CD14-positive monocyte (primary cell): ENCODE results near the gene FRMPD4. TPM values are rescaled to one million over a fixed set of nuclear protein-coding genes. Genes with fewer than 3 reads are reported as not detected.

Experiments used
- DNase-seq, 3 donors: peaks; one replicate each; pipeline ENCODE4 v3.0.0-alpha.2; 2011 to 2022
- H2AFZ ChIP-seq: 2 replicates; pipeline ENCODE4 v1.6.0; 2012; ENCODE audit warnings: mild to moderate bottlenecking, low read depth, low read length, inconsistent platforms; ENCODE audit not compliant: insufficient read depth, poor library complexity, severe bottlenecking
- H3K27ac ChIP-seq, 2 donors: 1 replicate in 1 of 2; 2 replicates in 1 of 2; pipeline ENCODE4 v1.5.1; 2012 to 2013; ENCODE audit warnings: low read length in 2 of 2, control low read depth in 1 of 2, inconsistent platforms in 1 of 2, low read depth in 1 of 2, mild to moderate bottlenecking in 1 of 2
- H3K27me3 ChIP-seq, 2 donors: one replicate each; pipeline versions ENCODE4 v1.6.0 to v1.6.1; 2011 to 2013; ENCODE audit warnings: low read length in 2 of 2; ENCODE audit not compliant: control insufficient read depth in 2 of 2, insufficient read depth in 2 of 2
- H3K36me3 ChIP-seq, 2 donors: replicated peaks in 1 of 2; 1 replicate in 1 of 2; 2 replicates in 1 of 2; pipeline versions ENCODE4 v1.5.1 to v1.6.1; 2012 to 2013; ENCODE audit warnings: low read length in 2 of 2, control low read depth in 1 of 2, inconsistent platforms in 1 of 2, mild to moderate bottlenecking in 1 of 2; ENCODE audit not compliant: insufficient read depth in 2 of 2, control insufficient read depth in 1 of 2
- H3K4me1 ChIP-seq, 2 donors: 1 replicate in 1 of 2; 2 replicates in 1 of 2; pipeline versions ENCODE4 v1.5.1 to v1.6.1; 2012 to 2013; ENCODE audit warnings: low read length in 2 of 2, control low read depth in 1 of 2, inconsistent platforms in 1 of 2, mild to moderate bottlenecking in 1 of 2, moderate library complexity in 1 of 2; ENCODE audit not compliant: insufficient read depth in 2 of 2, control insufficient read depth in 1 of 2
- H3K4me2 ChIP-seq: replicated peaks from 2 replicates; pipeline ENCODE3; 2012; ENCODE audit warnings: low read length, moderate library complexity, mild to moderate bottlenecking; ENCODE audit not compliant: poor library complexity, severe bottlenecking; ENCODE audit errors: extremely low read depth
- H3K4me3 ChIP-seq, 3 experiments: fragments of 200-600 bp in 1 of 3; sonication (generic) in 1 of 3; replicated peaks in 1 of 3; 1 replicate in 2 of 3; 2 replicates in 1 of 3; pipeline ENCODE4 v1.5.1; 2011 to 2013; ENCODE audit warnings: low read length in 3 of 3, mild to moderate bottlenecking in 3 of 3, control low read depth in 2 of 3, low read depth in 2 of 3, inconsistent platforms in 1 of 3, moderate library complexity in 1 of 3
- H3K79me2 ChIP-seq: 2 replicates; pipeline ENCODE4 v1.6.0; 2012; ENCODE audit warnings: mild to moderate bottlenecking, control low read depth, inconsistent platforms, low read length, moderate library complexity; ENCODE audit not compliant: insufficient read depth
- H3K9ac ChIP-seq: 2 replicates; pipeline ENCODE4 v1.6.0; 2017; ENCODE audit warnings: low read length, mild to moderate bottlenecking; ENCODE audit not compliant: insufficient read depth, poor library complexity, severe bottlenecking
- H3K9me3 ChIP-seq, 2 donors: replicated peaks in 1 of 2; 1 replicate in 1 of 2; 2 replicates in 1 of 2; pipeline versions ENCODE4 v1.5.1 to v1.6.1; 2012 to 2013; ENCODE audit warnings: low read length in 2 of 2, control low read depth in 1 of 2; ENCODE audit not compliant: control insufficient read depth in 1 of 2, insufficient read depth in 1 of 2
- H4K20me1 ChIP-seq: 2 replicates; pipeline ENCODE4 v1.6.0; 2012; ENCODE audit warnings: mild to moderate bottlenecking, low read length, control low read depth, moderate library complexity; ENCODE audit not compliant: insufficient read depth
- H3K27ac Mint-ChIP-seq, 7 donors: one replicate each; pipeline ENCODE4 v1.8.0; 2020; ENCODE audit warnings: mild to moderate bottlenecking in 7 of 7, mixed read lengths in 7 of 7, moderate library complexity in 6 of 7, inconsistent platforms in 2 of 7
- H3K27me3 Mint-ChIP-seq, 3 donors: one replicate each; pipeline ENCODE4 v1.8.0; 2021 to 2022; ENCODE audit warnings: low read depth in 3 of 3, mild to moderate bottlenecking in 3 of 3, mixed read lengths in 3 of 3, moderate library complexity in 3 of 3, inconsistent platforms in 1 of 3
- H3K36me3 Mint-ChIP-seq, 2 donors: one replicate each; pipeline ENCODE4 v1.8.0; 2020; ENCODE audit warnings: mixed read lengths in 2 of 2, inconsistent platforms in 1 of 2, mild to moderate bottlenecking in 1 of 2
- H3K4me1 Mint-ChIP-seq: one replicate; pipeline ENCODE4 v1.8.0; 2020; ENCODE audit warnings: mild to moderate bottlenecking, mixed read lengths
- H3K4me3 Mint-ChIP-seq, 2 donors: one replicate each; pipeline ENCODE4 v1.8.0; 2020; ENCODE audit warnings: mild to moderate bottlenecking in 2 of 2, mixed read lengths in 2 of 2, moderate library complexity in 1 of 2
- H3K9me3 Mint-ChIP-seq, 7 donors: one replicate each; pipeline ENCODE4 v1.8.0; 2020 to 2022; ENCODE audit warnings: mixed read lengths in 7 of 7, mild to moderate bottlenecking in 6 of 7, moderate library complexity in 6 of 7, inconsistent platforms in 2 of 7
- WGBS: methylation state at CpG from one replicate; pipeline ENCODE4 v1.1.5; 2013; ENCODE audit warnings: missing lambda C conversion rate; ENCODE audit not compliant: insufficient coverage; 5-methylcytosine and 5-hydroxymethylcytosine counted together
- intact Hi-C, 2 donors: fragments of 100-400 bp; cut with micrococcal nuclease; formaldehyde crosslinking; loops; one replicate each; pipeline versions ENCODE4 v1.15.0 to v1.15.1; 2023
- polyA plus RNA-seq, 3 donors: library from polyadenylated mRNA; depleted of rRNA in 1 of 3; unstranded in 2 of 3; stranded (reverse) in 1 of 3; fragments of 300-500 nt in 2 of 3; fragments of >200 nt in 1 of 3; fragmentation: Illumina TruSeq in 2 of 3; gene quantifications; 1 replicate in 2 of 3; 2 replicates in 1 of 3; pipeline ENCODE4 v1.2.3, GENCODE V29; 2012 to 2021
- TF ChIP-seq, protein P1 (sequence below): fragments of 200-600 bp; IDR thresholded peaks from one replicate; pipeline ENCODE4 v1.8.0; 2022; ENCODE audit warnings: antibody characterized with exemption, mild to moderate bottlenecking

Gene FRMPD4
- polyA plus RNA-seq, 3 donors = not detected

DNA sequence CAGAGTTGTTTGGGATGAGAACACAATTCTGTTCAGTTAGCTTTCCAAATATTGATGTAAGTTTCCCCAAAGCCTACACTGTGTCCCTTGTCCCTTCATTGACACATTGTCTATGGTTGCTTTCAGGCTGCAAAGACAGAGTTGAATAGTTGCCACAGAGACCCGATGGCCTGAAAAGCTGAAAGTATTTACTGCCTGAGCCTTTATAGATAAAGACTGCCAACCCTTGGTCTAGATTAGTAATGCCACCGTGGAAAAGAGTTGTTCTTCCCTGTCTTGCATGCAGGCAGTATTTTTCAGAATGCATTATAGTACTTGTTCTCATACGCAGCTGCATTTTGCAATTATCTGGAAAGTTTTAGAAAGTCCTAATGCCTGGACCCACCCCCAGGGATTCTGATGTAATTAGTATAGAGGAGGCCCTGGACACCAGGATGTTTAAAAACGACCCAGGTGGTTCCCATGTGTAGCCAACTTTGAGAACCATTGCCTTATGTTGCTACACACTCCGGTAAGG, 180.8 kb downstream of the FRMPD4 start:
- H3K27me3 Mint-ChIP-seq = peaks cover 1 to 2% (median 1%) of the 10 kb centered on the region in 3 donors

DNA sequence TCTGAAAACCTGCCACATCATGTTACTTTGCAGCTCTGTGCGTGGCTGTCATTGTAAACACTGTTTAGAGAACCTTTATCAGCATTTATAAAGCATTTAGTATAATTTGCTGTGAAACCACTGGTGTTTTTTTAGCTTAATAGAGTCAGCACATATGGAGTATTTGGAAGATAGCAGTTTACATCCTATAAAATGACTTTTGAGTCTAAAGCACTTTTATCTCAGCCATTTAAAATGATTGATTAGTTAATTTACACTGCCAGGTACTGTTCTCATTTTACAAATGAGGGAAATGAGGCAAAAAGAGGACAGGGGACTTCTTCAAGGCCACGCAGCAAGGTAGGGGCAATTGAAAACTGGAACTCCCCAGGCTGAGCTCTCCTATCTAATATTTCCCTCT, 181.7 kb downstream of the FRMPD4 start:
- no peaks in the 10 kb centered on the region for H3K9me3 ChIP-seq
- TF ChIP-seq, protein P1, sequence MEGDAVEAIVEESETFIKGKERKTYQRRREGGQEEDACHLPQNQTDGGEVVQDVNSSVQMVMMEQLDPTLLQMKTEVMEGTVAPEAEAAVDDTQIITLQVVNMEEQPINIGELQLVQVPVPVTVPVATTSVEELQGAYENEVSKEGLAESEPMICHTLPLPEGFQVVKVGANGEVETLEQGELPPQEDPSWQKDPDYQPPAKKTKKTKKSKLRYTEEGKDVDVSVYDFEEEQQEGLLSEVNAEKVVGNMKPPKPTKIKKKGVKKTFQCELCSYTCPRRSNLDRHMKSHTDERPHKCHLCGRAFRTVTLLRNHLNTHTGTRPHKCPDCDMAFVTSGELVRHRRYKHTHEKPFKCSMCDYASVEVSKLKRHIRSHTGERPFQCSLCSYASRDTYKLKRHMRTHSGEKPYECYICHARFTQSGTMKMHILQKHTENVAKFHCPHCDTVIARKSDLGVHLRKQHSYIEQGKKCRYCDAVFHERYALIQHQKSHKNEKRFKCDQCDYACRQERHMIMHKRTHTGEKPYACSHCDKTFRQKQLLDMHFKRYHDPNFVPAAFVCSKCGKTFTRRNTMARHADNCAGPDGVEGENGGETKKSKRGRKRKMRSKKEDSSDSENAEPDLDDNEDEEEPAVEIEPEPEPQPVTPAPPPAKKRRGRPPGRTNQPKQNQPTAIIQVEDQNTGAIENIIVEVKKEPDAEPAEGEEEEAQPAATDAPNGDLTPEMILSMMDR = no peak
- H3K9ac ChIP-seq = no peak overlapping the region
- no peak overlapping the region for H3K4me2 ChIP-seq
- Mint-ChIP-seq H3K36me3 (no peaks in the 10 kb centered on the region), H3K4me1 (no peaks in the 10 kb centered on the region), H3K4me3 (no peak overlapping the region), H3K27ac (no peak overlapping the region), H3K27me3 (peaks cover 1 to 2% (median 1%) of the 10 kb centered on the region in 3 donors), H3K9me3 (peaks cover 0 to 3% (median 0%) of the 10 kb centered on the region in 7 donors)
- no peak for DNase-seq
- no peak overlapping the region for H3K4me3 ChIP-seq
- no peaks in the 10 kb centered on the region for H3K4me1 ChIP-seq
- H3K27me3 ChIP-seq = no peaks in the 10 kb centered on the region
- intact Hi-C loops = no loop called here
- H4K20me1 ChIP-seq = no peaks in the 10 kb centered on the region
- no peaks in the 10 kb centered on the region for H3K79me2 ChIP-seq
- no peaks in the 10 kb centered on the region for H3K36me3 ChIP-seq
- WGBS = no CpG with 5 or more reads among the region's 2 CpGs
- no peak overlapping the region for H3K27ac ChIP-seq
- H2AFZ ChIP-seq = no peak overlapping the region

More for the DNA sequence above, 180.8 kb downstream of the FRMPD4 start:
- Mint-ChIP-seq H3K27ac (no peak overlapping the region), H3K4me1 (no peaks in the 10 kb centered on the region), H3K9me3 (peaks cover 0 to 3% (median 0%) of the 10 kb centered on the region in 7 donors), H3K4me3 (no peak overlapping the region), H3K36me3 (no peaks in the 10 kb centered on the region)
- DNase-seq = no peak
- no CpG with 5 or more reads among the region's 5 CpGs for WGBS
- Histone ChIP-seq H2AFZ (no peak overlapping the region), H3K9ac (no peak overlapping the region), H4K20me1 (no peaks in the 10 kb centered on the region), H3K4me2 (no peak overlapping the region), H3K4me1 (no peaks in the 10 kb centered on the region), H3K36me3 (no peaks in the 10 kb centered on the region), H3K27me3 (no peaks in the 10 kb centered on the region), H3K27ac (no peak overlapping the region), H3K79me2 (no peaks in the 10 kb centered on the region), H3K4me3 (no peak overlapping the region), H3K9me3 (no peaks in the 10 kb centered on the region)
- TF ChIP-seq, protein P1 = no peak
- intact Hi-C loops = no loop called here
